GM19240 (cell line): ENCODE results near the gene CCDC102A.

Source experiments
- DNase-seq: peaks from one replicate; pipeline ENCODE4 v3.0.0; 2011; ENCODE audit warnings: low spot score; ENCODE audit not compliant: insufficient read length

The CCDC102A gene

DNA sequence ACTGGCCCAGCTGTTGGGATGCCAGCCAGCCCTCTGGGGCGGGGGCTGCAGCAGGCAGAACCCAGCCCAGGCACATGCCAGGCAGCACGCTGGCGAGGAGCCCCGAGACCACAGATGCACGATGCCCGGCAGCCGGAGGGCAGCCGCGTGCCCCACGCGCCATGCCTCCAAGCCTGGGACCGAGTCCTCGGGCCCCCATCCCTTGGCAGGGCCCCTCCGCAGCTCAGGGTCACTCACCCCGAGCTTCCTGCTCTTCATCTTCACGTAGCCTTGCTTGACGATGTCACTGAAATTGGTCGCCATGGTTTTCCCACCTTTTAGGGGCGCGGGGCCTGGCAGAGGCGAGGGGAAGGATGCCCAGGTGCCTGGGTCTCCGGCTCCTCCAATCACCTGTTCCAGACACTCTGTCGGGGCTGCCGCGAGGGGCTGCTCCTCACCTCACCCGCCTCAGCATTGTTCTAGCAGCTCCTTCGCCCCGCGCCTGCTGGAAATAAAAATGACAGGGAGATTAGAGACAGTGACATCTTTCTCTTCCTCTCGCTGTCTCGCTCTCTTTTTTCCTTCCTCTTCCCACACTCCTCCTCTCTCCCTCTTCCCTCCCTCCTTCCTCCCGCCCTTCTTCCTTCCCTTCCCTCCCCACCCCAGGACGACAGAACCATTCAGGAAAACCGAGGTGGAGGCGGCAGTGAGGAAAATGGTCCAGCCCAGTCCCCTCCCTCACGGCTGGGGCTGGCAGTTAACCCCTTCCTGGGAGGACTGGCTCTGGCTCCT is 57.0 kb downstream of the CCDC102A start:
- DNase-seq, result no peak

DNA sequence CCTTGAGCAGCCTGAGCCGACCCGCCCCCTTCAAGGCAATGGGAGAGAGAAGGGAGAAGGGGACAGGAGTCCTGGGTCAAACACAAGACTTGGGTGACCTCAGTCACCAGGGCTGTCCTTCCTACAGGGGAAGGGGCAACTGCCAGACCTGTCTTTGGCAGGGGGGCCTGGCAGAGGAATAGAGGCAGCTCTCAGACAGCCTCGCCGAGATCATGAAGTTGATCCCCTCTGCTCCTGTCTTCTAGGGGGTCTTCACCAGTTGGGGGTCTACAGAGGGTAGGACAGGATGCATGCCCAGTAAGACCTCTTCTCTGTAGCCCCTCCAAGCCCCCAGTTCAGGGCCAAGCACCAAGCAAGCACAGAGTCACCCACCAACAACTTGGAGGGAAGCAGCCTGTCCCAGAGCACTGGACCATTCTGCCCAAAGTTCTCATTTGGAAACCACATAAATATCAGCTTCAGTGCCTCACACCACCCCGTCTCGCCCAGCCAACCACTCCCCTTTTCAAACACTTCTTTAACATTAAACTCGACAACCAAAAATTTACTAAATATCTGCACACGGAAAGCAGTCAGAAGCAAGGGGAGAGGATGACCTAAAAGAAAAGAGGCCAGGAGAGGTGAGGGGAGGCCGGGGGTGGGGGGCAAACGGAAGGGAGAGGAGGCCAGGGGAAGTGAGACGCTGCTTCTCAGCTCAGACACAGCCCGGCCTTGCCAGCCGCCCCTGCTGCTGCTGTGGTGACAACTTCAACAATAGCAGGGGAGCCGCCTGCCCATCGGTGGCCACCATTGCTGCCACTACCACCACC is 57.8 kb downstream of the CCDC102A start:
- no peak for DNase-seq

DNA sequence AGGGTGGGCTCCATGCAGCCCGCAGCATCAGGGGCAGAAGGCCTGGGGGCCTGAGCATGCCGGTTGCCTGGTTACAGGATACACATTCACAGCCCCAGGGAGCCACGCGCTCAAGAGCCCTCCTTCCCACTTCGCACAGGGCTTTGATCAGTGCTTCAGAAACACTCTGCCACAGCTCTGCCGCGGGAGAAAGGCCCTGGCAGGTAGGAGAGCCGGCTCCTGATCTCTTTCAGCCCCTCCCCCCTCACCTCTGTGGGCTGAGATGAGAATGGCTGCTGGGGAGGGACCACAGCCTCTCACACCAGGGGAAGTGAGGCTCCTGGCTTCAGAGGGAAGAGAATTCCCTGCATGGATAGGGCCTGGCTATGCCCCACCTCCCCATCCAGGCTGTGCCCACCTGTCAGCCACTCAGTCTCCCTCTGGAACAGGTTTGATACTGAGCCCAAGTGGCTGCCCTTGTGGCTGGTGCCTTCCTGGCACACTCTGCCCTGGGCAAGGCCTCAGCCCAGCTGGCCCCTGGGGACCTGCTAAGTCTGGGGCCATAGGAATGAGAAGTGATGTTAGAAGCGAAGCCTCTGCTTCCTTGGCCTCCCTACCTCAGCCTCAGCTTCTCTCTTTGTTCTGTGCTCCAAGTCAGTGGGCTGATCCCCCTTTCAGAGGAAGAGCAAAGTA is 58.7 kb downstream of the CCDC102A start:
- no peak for DNase-seq

DNA sequence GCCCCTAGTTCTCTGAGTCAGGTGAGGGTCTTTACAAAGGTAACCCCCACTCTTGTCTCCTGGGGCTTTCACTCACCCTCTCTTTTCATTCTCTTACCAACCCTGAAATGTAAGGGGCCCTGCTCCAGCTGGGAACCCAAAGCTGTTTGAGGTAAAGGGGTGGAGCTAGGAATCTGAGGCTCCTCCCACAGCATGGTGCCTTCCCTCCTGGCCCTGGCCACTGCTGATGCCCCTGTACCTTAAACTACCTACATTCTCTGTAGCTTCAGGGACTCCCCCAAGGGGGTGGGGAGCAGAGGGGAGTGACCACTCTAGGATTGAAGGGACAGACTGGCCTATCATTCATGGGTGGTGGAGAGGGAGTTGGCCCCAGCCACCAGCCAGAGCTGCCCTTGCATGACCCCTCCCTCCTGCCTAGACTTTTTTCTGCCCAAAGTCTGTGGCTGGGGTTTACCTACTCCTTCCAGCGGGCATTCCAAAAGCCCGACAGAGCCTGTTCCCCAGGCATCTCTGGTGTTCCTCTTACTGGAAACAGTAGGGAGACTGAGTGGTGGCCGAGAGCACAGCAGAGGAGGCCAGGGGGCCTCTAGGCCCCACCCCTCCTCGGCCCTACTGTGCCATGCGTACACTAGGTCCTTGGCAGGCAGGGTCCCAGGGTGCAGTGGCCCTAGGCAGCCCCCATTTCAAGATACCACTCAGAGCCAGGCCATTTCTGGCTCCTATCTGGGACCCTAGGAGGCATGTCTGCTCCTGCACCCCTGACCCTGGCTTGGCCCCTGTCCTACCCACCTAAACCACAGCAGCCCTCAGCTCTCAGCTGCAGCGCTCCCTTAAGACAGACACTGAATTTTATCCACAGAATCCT is 59.6 kb downstream of the CCDC102A start:
- DNase-seq, result no peak

DNA sequence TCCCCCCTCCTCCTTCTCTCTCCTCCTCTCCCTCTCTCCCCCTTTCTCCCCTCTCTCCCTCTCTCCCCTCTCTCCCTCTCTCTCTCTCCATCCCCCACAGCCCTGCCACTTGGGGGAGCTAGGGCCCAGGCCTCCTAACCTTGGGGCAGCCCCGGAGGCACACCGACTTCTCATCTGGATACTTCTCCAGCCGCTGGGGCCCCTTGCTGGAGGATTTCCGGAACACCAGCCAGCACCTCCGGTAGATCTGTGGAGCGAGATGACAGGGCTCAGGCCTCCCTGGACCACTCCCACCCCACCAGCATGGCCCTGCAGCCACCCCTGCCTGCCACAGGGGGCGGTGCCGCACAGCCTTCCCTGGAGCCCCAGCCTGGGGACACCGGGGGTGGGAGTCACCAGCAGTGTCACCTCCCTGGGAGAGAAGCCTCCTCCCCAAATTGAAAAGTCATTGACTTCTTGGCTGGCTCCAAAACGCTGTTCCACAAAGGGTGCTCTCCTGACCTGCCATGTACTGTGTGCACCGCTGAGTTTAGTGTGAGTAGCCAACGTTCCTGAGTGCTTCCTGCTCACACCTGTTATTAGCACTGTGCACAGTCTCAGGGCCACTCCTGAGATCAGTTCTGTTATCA is 60.5 kb downstream of the CCDC102A start:
- peak; percentile 88 for DNase-seq

DNA sequence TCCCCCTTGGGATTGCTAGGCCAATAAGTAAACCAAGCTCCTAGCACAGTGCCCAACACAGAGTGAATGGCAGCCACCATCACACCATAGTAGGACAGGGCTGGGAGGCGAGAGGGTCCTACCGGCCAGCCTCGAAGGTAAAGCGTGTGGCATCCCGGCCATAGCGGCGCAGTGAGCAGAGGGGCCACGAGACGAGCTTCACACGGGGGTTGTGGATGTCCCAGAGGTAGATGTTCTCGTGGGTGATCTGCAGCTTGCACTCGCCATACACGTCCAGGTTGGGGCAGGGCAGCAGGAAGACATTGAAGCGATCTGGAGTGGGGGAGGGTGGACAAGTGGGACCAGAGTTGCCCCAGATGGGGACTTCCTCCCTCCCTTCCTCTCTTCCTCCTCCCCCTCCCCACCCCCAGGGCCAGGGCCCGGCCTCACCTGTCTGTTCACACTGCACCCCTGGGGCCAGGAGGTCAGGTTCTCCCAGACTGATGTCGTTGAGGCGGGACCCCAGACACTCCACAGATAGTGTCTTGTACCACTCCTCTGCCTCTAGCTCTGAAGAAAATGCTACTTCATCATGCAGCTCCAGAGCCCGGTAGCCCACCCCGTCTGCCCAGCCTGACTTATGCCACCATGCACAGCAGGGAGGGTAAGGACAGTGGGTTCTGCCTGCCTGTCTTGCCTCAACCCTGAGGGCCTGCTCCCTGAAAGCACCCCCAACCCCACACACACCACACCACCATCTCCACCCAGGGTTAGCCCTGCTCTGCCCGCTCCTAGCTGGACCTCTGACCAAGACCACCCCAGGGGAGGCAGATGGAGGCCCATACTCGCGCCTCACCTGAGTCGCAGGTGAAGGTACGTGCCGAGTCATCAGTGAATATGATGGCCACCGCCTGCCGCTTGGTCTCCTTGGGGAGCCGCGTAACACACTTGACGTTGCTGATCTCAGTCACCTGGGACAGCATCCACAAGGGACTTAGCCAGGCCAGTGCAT is 61.4 kb downstream of the CCDC102A start:
- DNase-seq, result no peak

DNA sequence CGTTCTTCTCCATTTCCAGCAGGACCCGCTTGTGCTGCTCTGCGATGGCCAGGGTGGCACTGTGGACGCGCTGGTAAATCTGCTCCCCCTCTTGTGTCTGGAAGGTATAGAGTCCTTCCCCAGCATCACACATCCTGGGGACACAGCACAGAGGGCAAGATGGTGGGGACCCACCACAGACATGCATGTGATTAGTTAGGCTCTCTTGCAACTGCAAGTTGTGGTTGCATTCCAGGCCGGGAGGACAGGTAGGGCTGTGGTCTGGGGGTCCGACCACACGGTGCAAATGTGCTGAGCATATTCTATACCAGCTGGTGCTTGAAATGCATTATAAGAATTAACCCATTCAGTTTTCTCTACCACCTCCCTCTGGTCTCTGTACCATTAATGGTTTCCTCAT is 62.5 kb downstream of the CCDC102A start:
- no peak for DNase-seq

DNA sequence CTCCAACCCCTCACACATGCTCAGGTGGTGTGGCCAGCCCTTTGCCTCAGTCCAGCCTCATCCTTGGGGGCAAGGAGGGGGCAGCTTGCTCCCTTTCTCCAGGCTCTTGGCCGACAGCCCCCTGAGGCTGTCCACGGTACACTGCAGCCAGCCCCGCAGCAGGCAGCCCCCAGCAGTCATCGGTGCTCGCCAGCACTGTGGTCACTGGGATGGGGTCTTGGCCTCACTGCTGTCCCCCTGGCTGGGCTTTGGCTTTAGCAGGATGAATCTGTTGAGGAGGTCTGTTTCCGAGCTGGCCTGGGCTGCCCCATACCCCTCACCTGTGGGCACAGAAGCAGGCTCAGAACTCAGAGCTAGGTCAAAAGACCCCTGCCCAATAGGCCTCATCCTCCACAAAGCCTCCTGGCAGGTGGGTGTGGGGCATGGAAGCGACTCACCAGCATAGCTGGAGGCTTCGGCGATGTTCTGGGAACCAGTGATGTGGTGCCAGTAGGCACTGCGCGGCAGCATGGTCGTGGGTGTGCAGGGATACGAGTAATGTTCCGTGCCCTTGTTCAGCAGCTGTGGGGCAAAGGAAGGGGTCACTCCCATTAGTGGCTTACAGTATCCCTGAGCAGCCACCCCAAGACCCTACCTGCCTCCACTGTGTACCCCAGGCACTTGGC is 63.1 kb downstream of the CCDC102A start:
- DNase-seq, result no peak

DNA sequence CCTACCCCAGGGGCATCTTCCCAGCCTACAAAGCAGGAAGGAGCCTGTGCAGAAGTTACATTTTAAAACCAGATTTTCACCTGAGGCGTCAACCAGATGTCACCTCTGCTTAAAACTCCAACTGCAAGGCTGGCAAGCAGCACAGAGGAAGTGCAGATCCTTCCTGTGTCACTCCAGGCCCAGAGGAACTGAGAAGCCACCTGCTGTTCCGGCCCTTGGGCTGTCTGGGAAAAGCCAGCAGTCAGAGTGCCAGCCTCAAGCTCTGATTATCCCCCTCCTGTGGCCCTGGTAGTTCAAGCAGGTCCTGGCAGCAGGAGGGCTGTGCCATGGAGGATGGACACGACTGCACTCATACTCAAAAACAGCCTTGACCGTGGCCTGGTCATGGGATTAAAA is 63.7 kb downstream of the CCDC102A start:
- DNase-seq, result no peak

DNA sequence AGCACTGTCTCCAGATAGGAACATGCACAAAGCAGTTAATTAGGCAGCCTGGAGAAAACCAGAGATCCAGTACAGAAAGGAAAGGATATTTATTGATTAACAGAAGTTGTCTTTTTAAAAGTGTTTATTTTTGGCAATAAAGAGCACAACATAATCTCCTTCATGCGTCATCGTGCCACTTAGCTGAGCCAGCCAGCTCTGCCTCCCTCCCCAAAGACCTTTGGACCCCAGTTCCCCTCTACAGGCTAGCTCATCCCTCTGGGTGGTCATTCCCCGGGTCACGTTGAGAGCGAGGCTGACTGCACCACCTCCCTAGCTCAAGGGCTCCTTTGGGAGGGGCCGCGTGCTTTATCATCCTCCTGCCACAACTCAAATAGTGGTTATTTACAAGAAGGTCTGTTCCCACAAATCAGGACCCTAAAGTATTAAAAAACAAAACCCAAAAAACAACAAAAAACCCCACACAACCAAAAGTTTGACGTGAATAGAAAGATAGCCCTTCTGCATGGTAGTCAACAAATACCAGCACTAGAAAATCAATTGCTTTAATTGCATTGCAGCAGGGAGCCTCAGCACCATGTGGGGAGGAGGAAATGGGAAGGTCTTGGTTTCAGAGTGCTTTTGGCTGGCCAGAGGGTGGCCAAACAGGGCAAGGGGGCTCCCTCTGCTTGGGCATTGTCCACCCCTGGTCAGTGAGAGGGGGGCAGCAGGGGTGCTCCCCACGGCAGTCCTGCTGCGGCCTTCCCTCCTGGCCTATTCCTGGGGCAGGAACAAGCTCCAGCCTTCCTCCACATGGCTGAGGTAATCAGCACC is 64.3 kb downstream of the CCDC102A start:
- DNase-seq, result no peak

DNA sequence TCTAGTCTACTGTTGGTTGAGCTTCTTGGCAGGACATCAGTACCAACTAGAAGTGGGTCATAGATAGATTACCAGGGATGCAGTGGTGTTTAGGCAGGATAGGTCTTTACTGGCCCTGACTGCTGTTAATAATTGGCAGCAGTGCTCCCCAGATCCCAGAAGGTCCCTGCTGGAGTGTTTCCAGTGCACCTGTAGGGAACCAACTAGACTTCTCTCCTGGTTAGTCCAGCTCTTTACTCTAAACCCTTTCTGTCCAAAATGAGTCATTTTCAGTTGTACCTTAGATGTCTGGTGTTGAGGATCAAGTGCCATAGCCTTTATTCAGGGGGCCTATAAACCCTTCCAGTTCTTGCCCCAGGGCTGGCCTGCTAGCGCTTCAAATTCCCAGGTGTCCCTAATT is 65.2 kb downstream of the CCDC102A start:
- no peak for DNase-seq

DNA sequence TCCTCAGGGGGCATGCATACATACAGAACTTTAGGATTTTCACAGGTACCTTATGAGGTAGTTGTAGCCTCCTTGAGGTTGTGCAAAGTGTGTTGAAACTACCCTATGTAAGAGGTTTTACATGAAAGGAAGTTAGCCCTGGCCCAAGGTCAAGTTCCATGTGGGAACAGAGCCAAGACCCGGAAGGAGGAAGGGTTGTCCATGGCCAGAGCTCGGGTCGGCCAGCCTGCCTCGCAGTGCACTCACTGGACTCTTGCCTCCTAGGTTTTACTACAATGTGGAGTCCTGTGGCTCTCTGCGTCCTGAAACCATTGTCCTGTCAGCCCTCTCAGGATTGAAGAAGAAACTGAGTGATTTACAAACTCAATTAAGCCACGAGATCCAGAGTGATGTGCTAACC is 65.7 kb downstream of the CCDC102A start:
- DNase-seq, result no peak

DNA sequence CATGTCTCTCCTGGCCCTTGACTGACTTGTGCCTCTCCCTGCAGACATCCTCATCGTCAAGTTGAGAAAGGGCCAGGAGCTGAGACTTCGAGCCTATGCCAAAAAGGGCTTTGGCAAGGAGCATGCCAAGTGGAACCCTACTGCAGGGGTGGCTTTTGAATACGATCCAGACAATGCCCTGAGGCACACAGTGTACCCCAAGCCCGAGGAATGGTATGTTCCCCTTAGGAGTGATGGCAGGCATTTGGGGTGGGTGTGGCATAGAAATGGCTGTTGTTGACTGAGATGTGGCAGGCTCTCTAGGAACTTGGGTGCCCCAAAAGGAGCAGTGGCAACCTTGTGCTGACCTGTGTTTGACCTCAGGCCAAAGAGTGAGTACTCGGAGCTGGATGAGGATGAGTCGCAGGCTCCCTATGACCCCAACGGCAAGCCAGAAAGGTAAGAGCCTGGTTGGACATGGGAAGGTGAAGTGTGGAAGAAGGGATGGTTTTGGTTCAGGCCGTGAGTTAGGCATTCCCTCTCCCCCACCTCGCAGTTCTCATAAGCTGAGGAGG is 66.4 kb downstream of the CCDC102A start:
- no peak for DNase-seq

DNA sequence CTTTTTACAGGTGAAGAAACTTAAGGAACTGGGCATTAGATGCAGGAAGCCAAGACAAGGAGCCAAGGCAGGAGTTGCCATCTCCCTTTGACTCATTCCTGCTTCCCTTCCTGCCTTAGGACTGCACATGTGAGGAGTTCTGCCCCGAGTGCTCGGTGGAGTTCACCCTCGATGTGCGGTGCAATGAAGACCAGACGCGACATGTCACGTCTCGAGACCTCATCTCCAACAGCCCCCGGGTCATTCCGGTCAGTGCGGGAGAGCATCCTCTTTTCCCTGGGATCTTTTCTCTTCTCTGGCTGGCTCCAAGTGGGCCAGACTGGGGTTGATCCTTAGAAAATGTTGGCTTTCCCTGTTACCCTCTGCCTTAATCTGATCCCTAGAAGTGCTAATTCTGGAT is 67.3 kb downstream of the CCDC102A start:
- DNase-seq, result no peak

DNA sequence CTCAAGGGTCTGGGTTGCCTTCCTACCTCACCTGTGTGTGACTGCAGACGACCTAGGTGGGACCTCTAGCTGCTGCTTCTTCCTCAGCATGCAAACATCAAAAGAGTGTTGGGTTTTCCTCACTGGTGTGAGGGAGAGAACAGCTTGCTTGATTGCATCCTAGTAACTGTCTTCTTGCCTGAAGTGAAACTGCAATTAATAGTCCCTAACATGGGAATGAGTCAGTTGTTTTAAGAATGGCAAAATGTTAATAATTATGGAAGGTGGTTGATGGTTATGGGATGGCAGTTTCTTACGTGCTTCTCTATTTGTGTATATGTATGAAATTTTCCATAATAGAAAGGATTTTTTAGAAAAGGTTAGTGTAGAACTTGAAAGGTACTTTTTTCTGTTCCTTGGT is 68.0 kb downstream of the CCDC102A start:
- no peak for DNase-seq

DNA sequence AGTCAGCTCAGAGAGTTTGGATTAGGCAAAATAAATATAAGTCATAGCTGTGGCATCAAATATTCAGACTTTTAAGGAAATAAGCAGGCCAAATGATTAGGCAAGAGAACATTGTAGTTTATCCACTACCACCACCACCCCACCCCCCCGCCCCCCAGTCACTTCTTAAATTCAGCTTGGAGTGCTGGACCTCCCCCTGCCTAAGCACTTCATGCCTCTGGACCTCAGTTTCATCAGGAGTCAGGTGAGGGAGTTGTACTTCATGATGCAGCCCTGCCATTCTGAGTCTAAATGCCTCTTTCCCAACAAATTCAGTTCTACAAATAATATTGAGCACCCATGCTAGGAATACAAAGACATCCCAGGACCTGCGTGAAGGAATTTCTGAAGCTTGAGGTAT is 71.8 kb downstream of the CCDC102A start:
- no peak for DNase-seq

DNA sequence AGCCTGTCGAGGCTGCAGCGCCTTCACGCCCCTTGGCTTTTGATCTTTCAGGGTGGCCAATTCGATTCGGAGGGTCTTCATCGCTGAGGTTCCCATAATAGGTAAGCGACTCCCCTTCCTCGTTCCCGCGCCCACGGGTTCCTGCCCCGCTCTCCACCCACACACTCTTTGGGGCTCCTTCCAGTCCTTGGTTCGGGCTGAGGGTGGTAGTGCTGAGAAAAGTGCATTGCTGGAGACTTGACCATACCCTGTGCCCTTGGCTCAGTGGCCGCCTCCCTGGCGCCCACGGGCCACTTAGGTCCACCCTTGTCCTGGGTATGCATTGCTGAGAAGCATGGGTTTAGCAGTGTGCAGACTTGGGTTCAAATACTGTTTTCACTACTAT is 73.4 kb downstream of the CCDC102A start:
- DNase-seq, result no peak
